ENCODE measurements around the gene RBM20.

GRCh38 chr10:110808123-110808522 lies 164.0 kb downstream of the RBM20 start:
- TF ChIP-seq, protein P1, sequence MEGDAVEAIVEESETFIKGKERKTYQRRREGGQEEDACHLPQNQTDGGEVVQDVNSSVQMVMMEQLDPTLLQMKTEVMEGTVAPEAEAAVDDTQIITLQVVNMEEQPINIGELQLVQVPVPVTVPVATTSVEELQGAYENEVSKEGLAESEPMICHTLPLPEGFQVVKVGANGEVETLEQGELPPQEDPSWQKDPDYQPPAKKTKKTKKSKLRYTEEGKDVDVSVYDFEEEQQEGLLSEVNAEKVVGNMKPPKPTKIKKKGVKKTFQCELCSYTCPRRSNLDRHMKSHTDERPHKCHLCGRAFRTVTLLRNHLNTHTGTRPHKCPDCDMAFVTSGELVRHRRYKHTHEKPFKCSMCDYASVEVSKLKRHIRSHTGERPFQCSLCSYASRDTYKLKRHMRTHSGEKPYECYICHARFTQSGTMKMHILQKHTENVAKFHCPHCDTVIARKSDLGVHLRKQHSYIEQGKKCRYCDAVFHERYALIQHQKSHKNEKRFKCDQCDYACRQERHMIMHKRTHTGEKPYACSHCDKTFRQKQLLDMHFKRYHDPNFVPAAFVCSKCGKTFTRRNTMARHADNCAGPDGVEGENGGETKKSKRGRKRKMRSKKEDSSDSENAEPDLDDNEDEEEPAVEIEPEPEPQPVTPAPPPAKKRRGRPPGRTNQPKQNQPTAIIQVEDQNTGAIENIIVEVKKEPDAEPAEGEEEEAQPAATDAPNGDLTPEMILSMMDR (optimal IDR thresholded peaks at IDR 0.05 in 1 of 3, IDR thresholded peaks at IDR 0.05 in 1 of 3, conservative IDR thresholded peaks at IDR 0.05 in 1 of 3; ENCODE audit: extremely low read depth in 1 of 3, insufficient read depth in 2 of 3, low read length in 3 of 3) = no peak
- TF ChIP-seq EZH2 (IDR thresholded peaks at IDR 0.05; ENCODE audit: low read length) = no peak

Data from keratinocyte (primary cell).